ENCODE results near the gene DLG2.

Gene DLG2

GRCh38 chr11:85086504-85087284 is 540.5 kb downstream of the DLG2 start:
- Histone ChIP-seq H3K4me2 (ENCODE audit: low read length, poor library complexity, severe bottlenecking) (no peak overlapping the region), H2AK5ac (ENCODE audit: low read length, severe bottlenecking) (no peak overlapping the region), H3K14ac (ENCODE audit: low read length in 2 of 2) (no peak overlapping the region), H2BK12ac (ENCODE audit: low read length in 2 of 2) (no peak overlapping the region), H4K8ac (ENCODE audit: low read length) (no peak overlapping the region), H2BK120ac (ENCODE audit: low read depth, low read length) (no peak overlapping the region), H3K27me3 (ENCODE audit: control insufficient read depth in 1 of 2, insufficient read depth in 1 of 2, low read length in 2 of 2) (no peaks in the 10 kb centered on the region), H2BK5ac (ENCODE audit: low read depth, low read length, poor library complexity, severe bottlenecking) (no peak overlapping the region), H3K36me3 (ENCODE audit: control insufficient read depth in 1 of 2, insufficient read depth in 2 of 2, low read depth in 1 of 2, low read length in 2 of 2) (no peaks in the 10 kb centered on the region), H3K18ac (ENCODE audit: low read depth in 1 of 2, low read length in 2 of 2) (no peak overlapping the region), H2AFZ (ENCODE audit: low read depth, low read length) (no peak overlapping the region), H3K27ac (ENCODE audit: low read length, poor library complexity, severe bottlenecking) (no peak overlapping the region), H3K23ac (ENCODE audit: low read length in 2 of 2) (no peak overlapping the region), H4K91ac (ENCODE audit: low read length) (no peak overlapping the region), H3K4me1 (ENCODE audit: control insufficient read depth, insufficient read depth, low read depth, low read length) (no peaks in the 10 kb centered on the region), H3K79me1 (replicated peaks; ENCODE audit: low read length, poor library complexity, severe bottlenecking) (no peaks in the 10 kb centered on the region), H3K9me3 (ENCODE audit: control insufficient read depth, low read length) (no peaks in the 10 kb centered on the region), H3K4ac (ENCODE audit: low read depth in 1 of 2, low read length in 2 of 2) (no peak overlapping the region), H3K9ac (ENCODE audit: low read length) (no peak overlapping the region), H2BK15ac (ENCODE audit: low read depth, poor library complexity, severe bottlenecking) (no peak overlapping the region), H3K4me3 (ENCODE audit: insufficient read depth in 1 of 2, low read depth in 1 of 2, low read length in 2 of 2) (no peak overlapping the region)
- DNase-seq, result no peak
- WGBS, result no CpG with 5 or more reads among the region's 3 CpGs

- Histone ChIP-seq H2AFZ (ENCODE audit: low read depth, low read length) (no peak overlapping the region), H3K23ac (ENCODE audit: low read length in 2 of 2) (no peak overlapping the region), H3K27me3 (ENCODE audit: control insufficient read depth in 1 of 2, insufficient read depth in 1 of 2, low read length in 2 of 2) (no peaks in the 10 kb centered on the region), H2BK120ac (ENCODE audit: low read depth, low read length) (no peak overlapping the region), H3K9me3 (ENCODE audit: control insufficient read depth, low read length) (no peaks in the 10 kb centered on the region), H2BK12ac (ENCODE audit: low read length in 2 of 2) (no peak overlapping the region), H3K14ac (ENCODE audit: low read length in 2 of 2) (no peak overlapping the region), H3K4ac (ENCODE audit: low read depth in 1 of 2, low read length in 2 of 2) (no peak overlapping the region), H3K4me1 (ENCODE audit: control insufficient read depth, insufficient read depth, low read depth, low read length) (no peaks in the 10 kb centered on the region), H3K36me3 (ENCODE audit: control insufficient read depth in 1 of 2, insufficient read depth in 2 of 2, low read depth in 1 of 2, low read length in 2 of 2) (no peaks in the 10 kb centered on the region), H3K27ac (ENCODE audit: low read length, poor library complexity, severe bottlenecking) (no peak overlapping the region), H2BK5ac (ENCODE audit: low read depth, low read length, poor library complexity, severe bottlenecking) (no peak overlapping the region), H4K91ac (ENCODE audit: low read length) (no peak overlapping the region), H3K4me3 (ENCODE audit: insufficient read depth in 1 of 2, low read depth in 1 of 2, low read length in 2 of 2) (no peak overlapping the region), H2AK5ac (ENCODE audit: low read length, severe bottlenecking) (no peak overlapping the region), H2BK15ac (ENCODE audit: low read depth, poor library complexity, severe bottlenecking) (no peak overlapping the region), H4K8ac (ENCODE audit: low read length) (no peak overlapping the region), H3K4me2 (ENCODE audit: low read length, poor library complexity, severe bottlenecking) (no peak overlapping the region), H3K79me1 (replicated peaks; ENCODE audit: low read length, poor library complexity, severe bottlenecking) (no peaks in the 10 kb centered on the region), H3K18ac (ENCODE audit: low read depth in 1 of 2, low read length in 2 of 2) (no peak overlapping the region), H3K9ac (ENCODE audit: low read length) (no peak overlapping the region)
- WGBS, result 68% methylated on average over 3 of the region's 3 CpGs
- no peak for DNase-seq
These were observed 550.4 kb downstream of the DLG2 start for GRCh38 chr11:85076535-85077330.

GRCh38 chr11:85062659-85063058 is 564.5 kb downstream of the DLG2 start:
- WGBS, result 100% methylated on average over 1 of the region's 1 CpG
- Histone ChIP-seq H4K8ac (ENCODE audit: low read length) (no peak overlapping the region), H2BK12ac (ENCODE audit: low read length in 2 of 2) (no peak overlapping the region), H3K4ac (ENCODE audit: low read depth in 1 of 2, low read length in 2 of 2) (no peak overlapping the region), H3K4me2 (ENCODE audit: low read length, poor library complexity, severe bottlenecking) (no peak overlapping the region), H2BK120ac (ENCODE audit: low read depth, low read length) (no peak overlapping the region), H2AFZ (ENCODE audit: low read depth, low read length) (no peak overlapping the region), H3K36me3 (ENCODE audit: control insufficient read depth in 1 of 2, insufficient read depth in 2 of 2, low read depth in 1 of 2, low read length in 2 of 2) (no peaks in the 10 kb centered on the region), H4K91ac (ENCODE audit: low read length) (no peak overlapping the region), H3K79me1 (replicated peaks; ENCODE audit: low read length, poor library complexity, severe bottlenecking) (no peaks in the 10 kb centered on the region), H3K27me3 (ENCODE audit: control insufficient read depth in 1 of 2, insufficient read depth in 1 of 2, low read length in 2 of 2) (no peaks in the 10 kb centered on the region), H3K23ac (ENCODE audit: low read length in 2 of 2) (no peak overlapping the region), H3K9me3 (ENCODE audit: control insufficient read depth, low read length) (no peaks in the 10 kb centered on the region), H3K4me1 (ENCODE audit: control insufficient read depth, insufficient read depth, low read depth, low read length) (no peaks in the 10 kb centered on the region), H3K9ac (ENCODE audit: low read length) (no peak overlapping the region), H3K14ac (ENCODE audit: low read length in 2 of 2) (no peak overlapping the region), H3K4me3 (ENCODE audit: insufficient read depth in 1 of 2, low read depth in 1 of 2, low read length in 2 of 2) (no peak overlapping the region), H2AK5ac (ENCODE audit: low read length, severe bottlenecking) (no peak overlapping the region), H3K18ac (ENCODE audit: low read depth in 1 of 2, low read length in 2 of 2) (no peak overlapping the region), H2BK5ac (ENCODE audit: low read depth, low read length, poor library complexity, severe bottlenecking) (no peak overlapping the region), H2BK15ac (ENCODE audit: low read depth, poor library complexity, severe bottlenecking) (no peak overlapping the region), H3K27ac (ENCODE audit: low read length, poor library complexity, severe bottlenecking) (no peak overlapping the region)
- no peak for DNase-seq

GRCh38 chr11:85052636-85053035 is 574.5 kb downstream of the DLG2 start:
- Histone ChIP-seq H3K27ac (ENCODE audit: low read length, poor library complexity, severe bottlenecking) (no peak overlapping the region), H2AK5ac (ENCODE audit: low read length, severe bottlenecking) (no peak overlapping the region), H2BK12ac (ENCODE audit: low read length in 2 of 2) (no peak overlapping the region), H3K4me1 (ENCODE audit: control insufficient read depth, insufficient read depth, low read depth, low read length) (no peaks in the 10 kb centered on the region), H2AFZ (ENCODE audit: low read depth, low read length) (no peak overlapping the region), H2BK120ac (ENCODE audit: low read depth, low read length) (no peak overlapping the region), H3K14ac (ENCODE audit: low read length in 2 of 2) (no peak overlapping the region), H3K18ac (ENCODE audit: low read depth in 1 of 2, low read length in 2 of 2) (no peak overlapping the region), H3K9ac (ENCODE audit: low read length) (no peak overlapping the region), H4K8ac (ENCODE audit: low read length) (no peak overlapping the region), H2BK15ac (ENCODE audit: low read depth, poor library complexity, severe bottlenecking) (no peak overlapping the region), H3K36me3 (ENCODE audit: control insufficient read depth in 1 of 2, insufficient read depth in 2 of 2, low read depth in 1 of 2, low read length in 2 of 2) (no peaks in the 10 kb centered on the region), H3K79me1 (replicated peaks; ENCODE audit: low read length, poor library complexity, severe bottlenecking) (no peaks in the 10 kb centered on the region), H3K4me2 (ENCODE audit: low read length, poor library complexity, severe bottlenecking) (no peak overlapping the region), H4K91ac (ENCODE audit: low read length) (no peak overlapping the region), H3K23ac (ENCODE audit: low read length in 2 of 2) (no peak overlapping the region), H3K27me3 (ENCODE audit: control insufficient read depth in 1 of 2, insufficient read depth in 1 of 2, low read length in 2 of 2) (no peaks in the 10 kb centered on the region), H3K4me3 (ENCODE audit: insufficient read depth in 1 of 2, low read depth in 1 of 2, low read length in 2 of 2) (no peak overlapping the region), H2BK5ac (ENCODE audit: low read depth, low read length, poor library complexity, severe bottlenecking) (no peak overlapping the region), H3K9me3 (ENCODE audit: control insufficient read depth, low read length) (no peaks in the 10 kb centered on the region), H3K4ac (ENCODE audit: low read depth in 1 of 2, low read length in 2 of 2) (no peak overlapping the region)
- no peak for DNase-seq
- 90% methylated on average over 3 of the region's 3 CpGs for WGBS

All from mesenchymal stem cell (in vitro differentiated cells and primary cell).